VCaP (cell line): ENCODE data around the gene SBK1.

Experiments used
- H3K27ac ChIP-seq: fragments of 450-650 bp; 2 replicates; pipeline ENCODE4 v1.5.1; 2017
- TF ChIP-seq, protein P1 (sequence below): fragments of 450-650 bp; conservative IDR thresholded peaks from 2 replicates; pipeline ENCODE4 v1.5.1; 2017; ENCODE audit warnings: mild to moderate bottlenecking, moderate library complexity

Gene SBK1

DNA sequence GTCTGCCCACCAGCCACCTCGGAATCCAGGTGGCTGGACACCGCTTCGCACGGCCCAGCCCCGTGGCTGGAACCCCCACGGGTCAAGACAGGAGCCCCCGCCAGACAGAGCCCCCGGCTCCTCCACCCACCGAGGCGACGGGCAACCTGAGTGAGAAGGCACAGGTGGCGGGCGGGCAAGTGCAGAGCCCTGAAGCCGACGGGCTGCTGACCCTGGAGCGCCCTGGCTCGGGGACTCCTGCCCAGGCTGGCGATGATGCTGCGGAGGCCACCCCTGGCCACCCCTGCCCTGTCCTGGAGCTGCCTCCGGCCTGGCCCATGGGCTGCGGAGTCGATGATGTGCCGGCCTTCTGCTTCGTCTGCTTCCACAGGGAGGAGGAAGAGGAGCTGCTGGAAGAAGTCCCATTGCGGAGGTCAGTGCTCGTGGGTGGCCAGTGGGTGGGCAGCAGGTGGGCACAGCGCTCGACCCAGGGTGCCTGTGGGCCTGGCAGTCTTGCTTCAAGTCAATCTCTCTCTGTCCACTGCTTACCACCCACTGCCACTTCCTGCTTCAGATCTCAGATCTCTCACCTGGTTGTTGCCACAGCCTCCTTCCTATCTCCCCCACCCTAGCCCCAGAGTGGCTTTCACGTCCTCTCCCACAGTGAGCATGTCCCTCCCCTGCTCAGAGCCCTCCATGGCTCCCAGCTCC lies 33.1 kb upstream of the SBK1 start:
- no peak overlapping the region for H3K27ac ChIP-seq
- TF ChIP-seq, protein P1, sequence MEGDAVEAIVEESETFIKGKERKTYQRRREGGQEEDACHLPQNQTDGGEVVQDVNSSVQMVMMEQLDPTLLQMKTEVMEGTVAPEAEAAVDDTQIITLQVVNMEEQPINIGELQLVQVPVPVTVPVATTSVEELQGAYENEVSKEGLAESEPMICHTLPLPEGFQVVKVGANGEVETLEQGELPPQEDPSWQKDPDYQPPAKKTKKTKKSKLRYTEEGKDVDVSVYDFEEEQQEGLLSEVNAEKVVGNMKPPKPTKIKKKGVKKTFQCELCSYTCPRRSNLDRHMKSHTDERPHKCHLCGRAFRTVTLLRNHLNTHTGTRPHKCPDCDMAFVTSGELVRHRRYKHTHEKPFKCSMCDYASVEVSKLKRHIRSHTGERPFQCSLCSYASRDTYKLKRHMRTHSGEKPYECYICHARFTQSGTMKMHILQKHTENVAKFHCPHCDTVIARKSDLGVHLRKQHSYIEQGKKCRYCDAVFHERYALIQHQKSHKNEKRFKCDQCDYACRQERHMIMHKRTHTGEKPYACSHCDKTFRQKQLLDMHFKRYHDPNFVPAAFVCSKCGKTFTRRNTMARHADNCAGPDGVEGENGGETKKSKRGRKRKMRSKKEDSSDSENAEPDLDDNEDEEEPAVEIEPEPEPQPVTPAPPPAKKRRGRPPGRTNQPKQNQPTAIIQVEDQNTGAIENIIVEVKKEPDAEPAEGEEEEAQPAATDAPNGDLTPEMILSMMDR: no peak

DNA sequence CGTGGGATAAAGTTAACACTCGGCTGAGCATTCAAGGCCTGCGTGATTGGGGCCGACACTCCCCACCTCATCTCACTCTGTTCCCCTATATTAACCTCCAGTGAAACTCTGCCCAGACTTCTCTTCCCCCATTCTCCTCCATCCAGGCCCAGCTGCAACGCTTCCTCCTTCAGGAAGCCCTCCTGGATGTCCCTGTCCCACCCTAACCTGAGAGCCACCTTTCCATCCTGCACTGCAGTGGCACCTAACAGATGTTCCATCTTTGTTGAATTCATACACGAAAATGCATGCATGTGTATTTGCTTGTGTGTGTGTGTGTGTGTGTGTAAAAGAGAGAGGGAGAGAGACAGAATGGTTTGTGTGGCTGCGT lies 32.6 kb upstream of the SBK1 start:
- TF ChIP-seq, protein P1: no peak
- H3K27ac ChIP-seq: no peak overlapping the region

DNA sequence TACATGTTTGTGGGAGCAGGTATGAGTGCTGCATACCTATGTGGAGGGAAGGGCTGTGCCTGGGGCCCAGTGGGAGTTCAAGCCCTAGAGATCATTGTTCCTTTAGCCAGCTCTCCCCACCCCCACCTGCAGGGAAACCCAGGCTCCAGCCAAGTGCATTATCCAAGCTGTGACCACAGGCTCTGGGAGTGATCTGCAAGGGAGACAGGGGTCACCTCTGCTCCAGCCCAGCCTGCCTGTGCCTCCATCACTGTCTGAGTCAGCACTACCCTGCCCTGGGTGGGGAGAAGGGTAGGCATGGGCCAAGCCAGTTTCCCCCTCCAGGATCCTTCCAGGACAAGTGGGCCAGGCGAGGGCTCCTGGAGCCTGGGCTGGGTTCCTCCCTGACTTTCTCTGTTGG lies 32.1 kb upstream of the SBK1 start:
- TF ChIP-seq, protein P1: no peak
- H3K27ac ChIP-seq: no peak overlapping the region

DNA sequence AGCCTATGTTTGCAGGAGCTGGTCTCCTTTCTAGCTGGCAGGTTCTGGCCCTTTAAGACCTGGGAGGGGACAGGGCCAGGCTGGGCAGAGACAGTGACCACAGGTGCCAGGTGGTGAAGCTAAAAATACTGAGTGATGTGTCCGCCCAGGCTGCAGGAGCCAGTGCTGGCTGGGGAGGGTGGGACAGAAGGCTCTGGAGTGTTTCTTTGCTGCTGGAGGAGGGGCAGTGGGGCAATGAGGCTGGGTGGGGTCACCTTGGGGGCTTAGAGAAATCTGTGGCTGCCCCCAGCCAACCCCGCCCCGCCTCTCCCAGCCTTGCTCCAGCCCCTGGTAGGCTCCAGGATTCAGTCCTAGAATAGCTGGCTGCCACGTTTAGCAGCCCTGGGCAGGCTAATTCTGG lies 30.4 kb upstream of the SBK1 start:
- TF ChIP-seq, protein P1: no peak

DNA sequence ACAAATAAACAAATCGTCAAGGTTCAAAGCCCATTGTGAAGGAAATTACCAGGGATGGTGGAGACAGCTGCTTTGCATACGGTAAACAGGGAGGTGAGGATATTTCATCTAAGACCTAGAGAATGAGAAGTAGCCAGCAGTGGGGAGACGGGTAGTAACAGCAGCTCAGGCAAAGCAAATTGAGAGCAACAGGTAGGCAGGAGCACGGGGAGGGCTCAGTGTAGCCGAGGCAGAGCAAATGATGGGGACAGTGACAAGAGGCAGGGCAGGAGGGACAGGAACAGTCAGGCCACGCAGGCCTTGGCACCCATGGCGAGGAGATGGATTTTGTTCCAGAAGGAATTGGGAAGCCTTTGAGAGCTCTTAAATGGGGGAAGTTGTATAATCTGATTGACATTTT lies 29.0 kb upstream of the SBK1 start:
- TF ChIP-seq, protein P1: no peak
- no peak overlapping the region for H3K27ac ChIP-seq

More for the DNA sequence above, 30.4 kb upstream of the SBK1 start:
- no peak overlapping the region for H3K27ac ChIP-seq

DNA sequence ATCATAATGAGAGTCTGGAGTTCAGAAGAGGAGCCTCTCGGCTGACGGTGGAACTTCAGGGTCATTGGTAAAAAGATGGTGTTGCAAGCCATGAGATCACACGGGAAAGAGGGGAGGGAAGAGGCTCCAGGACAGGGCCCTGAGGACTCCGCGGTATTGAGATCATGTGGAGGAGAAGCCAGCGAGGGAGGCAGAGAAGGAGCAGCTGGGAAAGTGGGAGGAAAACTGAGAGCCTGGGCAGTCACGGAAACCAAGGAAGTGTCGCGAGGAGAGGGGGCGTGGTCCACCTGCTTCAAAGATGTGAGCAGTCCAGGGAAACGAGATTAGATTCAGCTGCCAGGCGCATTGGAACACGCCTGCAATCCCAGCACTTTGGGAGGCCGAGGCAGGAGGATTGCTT lies 27.7 kb upstream of the SBK1 start:
- H3K27ac ChIP-seq: no peak overlapping the region
- TF ChIP-seq, protein P1: no peak

DNA sequence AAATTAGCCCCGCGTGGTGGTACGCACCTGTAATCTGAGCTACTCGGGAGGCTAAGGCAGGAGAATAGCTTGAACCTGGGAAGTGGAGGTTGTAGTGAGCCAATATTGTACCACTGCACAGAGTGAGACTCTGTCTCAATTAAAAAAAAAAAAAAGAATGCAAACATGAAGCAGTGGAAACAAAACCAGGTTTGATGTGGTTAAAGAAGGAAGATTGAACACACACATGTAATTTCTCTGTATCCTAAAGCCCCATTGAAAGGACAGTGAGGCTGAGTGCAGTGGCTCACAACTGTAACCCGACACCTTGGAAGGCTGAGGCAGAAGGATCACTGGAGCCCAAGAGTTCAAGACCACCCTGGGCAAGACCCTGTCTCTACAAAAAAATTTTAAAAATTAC lies 26.5 kb upstream of the SBK1 start:
- TF ChIP-seq, protein P1: no peak
- H3K27ac ChIP-seq: no peak overlapping the region
